SJCRH30 (cell line): Measurements from ENCODE around the gene PDCD1. TPM values are rescaled to one million over a fixed set of nuclear protein-coding genes. Genes with fewer than 3 reads are reported as not detected.

Experiments used
- total RNA-seq: library from RNA; depleted of rRNA; stranded (reverse); fragments of >200 nt; shearing (Covaris generic); gene quantifications from 2 replicates; pipeline ENCODE4 v1.2.3, GENCODE V29; 2014; rRNA removed

PDCD1 gene
- total RNA-seq, 1 experiment from 2014 or later, result 0.08 TPM

Other genes with a start within 250 kb of the PDCD1 start
- gene THAP4, start 221.7 kb downstream of the PDCD1 start, total RNA-seq, result 48.9 and 51.9 TPM in 2 replicates
- gene ATG4B, start 221.2 kb downstream of the PDCD1 start, total RNA-seq, result 73.5 and 78.0 TPM in 2 replicates
- gene DTYMK, start 172.1 kb downstream of the PDCD1 start, total RNA-seq, result 113 and 121 TPM in 2 replicates
- 48.8 and 53.2 TPM in 2 replicates for gene ING5, start 156.9 kb downstream of the PDCD1 start, total RNA-seq
- gene D2HGDH, start 124.3 kb downstream of the PDCD1 start, total RNA-seq, result 4.3 and 5.1 TPM in 2 replicates
- not detected in 2 replicates for gene GAL3ST2, start 82.1 kb downstream of the PDCD1 start, total RNA-seq
- 6.8 and 7.5 TPM in 2 replicates for gene NEU4, start 49.7 kb downstream of the PDCD1 start, total RNA-seq
- not detected in 2 replicates for gene RTP5, start 10.8 kb upstream of the PDCD1 start, total RNA-seq